GM18508 (cell line): ENCODE measurements around the gene PPP1R2B.

Source experiments
- ATAC-seq: cut with Tn5 transposase; IDR thresholded peaks from one replicate; pipeline ENCODE4 v1.9.1; 2021; ENCODE audit warnings: moderate number of reproducible peaks; ENCODE audit not compliant: insufficient read depth, unreplicated experiment

Gene PPP1R2B

GRCh38 chr5:156870498-156870839, 20.4 kb downstream of the PPP1R2B start:
- ATAC-seq = no peak

DNA sequence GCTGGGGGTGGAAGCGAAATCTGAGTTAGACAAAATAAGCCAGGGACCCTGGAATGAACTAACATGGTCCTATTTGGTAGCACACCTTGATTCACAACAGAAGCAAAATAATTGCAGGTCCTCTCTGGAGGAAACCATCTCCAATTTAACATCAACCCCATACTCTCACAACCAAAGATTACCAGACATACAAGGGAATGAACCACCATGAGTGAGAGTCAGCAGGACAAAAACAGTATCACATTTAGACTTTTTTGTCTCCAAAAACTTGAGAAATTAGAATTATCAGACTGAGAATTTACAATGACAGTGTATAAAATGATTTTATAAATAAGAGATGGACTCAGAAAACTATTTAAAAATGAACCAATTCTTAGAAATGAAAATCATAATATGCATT, 21.1 kb downstream of the PPP1R2B start:
- ATAC-seq = no peak

DNA sequence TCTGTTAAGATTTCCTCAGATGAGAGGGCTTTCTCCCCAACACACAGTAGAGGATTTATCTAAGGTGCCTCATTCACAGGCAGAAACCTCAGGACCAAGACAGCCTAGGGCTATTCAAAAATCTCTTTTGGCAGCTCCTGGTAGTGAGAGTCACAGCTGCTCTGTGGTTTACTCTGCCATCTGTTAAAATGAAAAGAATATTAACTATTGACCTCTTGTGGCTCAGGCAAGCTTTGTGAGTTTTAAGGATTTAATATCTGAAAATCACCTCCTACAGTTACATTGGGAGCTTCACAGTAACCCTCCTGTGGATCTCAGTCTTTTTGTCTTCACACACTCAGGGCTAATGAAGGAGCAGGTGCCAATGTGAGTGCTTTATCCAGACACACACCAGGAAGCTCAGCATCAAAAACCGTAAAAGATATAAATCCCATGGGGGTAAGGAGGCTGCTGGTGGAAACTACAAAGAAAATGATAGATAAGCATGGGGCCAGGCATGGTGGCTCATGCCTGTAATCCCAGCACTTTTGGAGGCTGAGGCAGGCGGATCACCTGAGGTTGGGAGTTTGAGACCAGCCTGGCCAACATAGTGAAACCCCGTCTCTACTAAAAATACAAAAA, 29.7 kb downstream of the PPP1R2B start:
- ATAC-seq = peak; percentile 95

DNA sequence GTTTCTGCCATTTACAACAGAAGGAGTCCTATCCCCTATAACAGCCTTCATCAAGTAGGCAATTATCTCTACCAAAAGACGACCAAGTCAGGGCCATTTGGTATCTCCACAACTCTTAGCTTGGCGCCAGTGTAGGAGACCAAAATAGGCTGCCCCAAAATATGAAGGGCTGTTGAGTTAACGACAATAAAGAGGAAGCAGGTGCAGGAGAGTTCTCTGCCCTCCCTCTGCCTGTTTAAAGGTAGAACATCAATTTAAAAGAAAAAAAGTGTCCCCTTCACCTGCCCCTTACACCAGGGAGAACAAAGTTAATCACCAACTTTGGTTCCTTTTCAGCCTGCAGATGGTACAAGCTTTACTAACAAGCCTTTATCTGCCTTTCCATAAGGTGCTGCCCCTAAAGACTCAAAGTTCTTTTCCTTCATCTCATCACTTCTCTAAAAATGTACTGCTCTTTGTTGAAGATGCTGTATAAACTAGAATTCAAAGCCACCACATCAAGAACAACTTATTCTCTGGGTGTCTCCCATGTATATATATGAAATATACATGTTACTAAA, 33.3 kb downstream of the PPP1R2B start:
- ATAC-seq = no peak

DNA sequence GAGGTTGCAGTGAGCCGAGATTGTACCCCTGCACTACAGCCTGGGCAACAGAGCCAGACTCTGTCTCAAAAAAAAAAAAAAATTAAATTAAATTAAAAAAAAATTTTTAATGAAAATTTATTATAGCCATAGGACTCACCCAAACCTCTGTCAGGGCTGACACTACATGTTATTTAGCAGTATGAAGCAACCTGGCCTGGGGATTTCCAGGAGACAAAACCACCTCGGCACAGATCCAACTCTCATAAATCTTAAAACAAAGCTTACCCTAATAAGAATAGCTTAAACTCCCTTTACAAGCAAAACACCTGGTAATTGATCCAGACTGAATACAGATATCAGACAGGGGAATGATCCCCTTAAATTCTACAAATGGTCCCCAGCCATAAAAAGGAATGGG, 38.4 kb downstream of the PPP1R2B start:
- no peak for ATAC-seq

GRCh38 chr5:156892223-156892622, 42.1 kb downstream of the PPP1R2B start:
- ATAC-seq = no peak

- ATAC-seq = no peak
Observed at GRCh38 chr5:156892864-156893263, 42.8 kb downstream of the PPP1R2B start.

DNA sequence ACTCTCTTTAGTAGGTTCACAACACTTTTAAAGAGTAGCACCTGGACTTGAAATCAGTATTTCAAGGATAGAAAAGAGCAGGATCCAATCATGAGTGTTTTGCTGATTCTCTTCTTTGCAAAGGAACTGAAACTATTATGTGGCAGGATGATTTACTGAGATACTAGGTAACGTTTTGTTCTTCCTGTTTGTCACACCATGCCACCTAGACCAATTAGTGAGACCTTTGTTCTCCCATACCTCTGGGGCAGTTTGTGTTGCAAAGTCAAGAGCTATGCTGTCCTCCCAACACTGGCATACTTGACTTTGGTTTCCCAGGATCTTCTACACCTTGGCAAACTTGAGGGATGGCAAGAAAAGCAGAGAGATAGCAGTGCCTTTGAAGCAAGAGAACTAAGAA, 43.4 kb downstream of the PPP1R2B start:
- peak; percentile 63 for ATAC-seq

DNA sequence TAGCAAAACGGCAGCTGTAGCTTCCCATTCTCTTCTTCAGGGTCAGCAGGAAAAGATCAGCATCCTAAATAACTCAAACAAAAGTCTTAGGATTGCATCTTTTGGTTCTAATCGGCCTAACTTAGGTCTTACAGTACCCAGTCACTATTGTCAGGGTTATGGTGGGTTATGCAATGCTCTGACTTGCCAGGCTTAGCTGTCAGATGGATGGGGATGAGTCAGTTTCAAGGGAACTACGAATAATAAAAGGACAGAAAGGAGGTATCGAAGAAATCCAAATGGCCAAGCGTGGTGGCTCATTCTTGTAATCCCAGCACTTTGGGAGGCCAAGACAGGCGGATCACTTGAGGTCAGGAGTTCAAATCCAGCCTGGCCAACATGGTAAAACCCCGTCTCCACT, 46.5 kb downstream of the PPP1R2B start:
- ATAC-seq = no peak
